Uterus (tissue), 4 donors: ENCODE results near the gene KLHL40. TPM values are rescaled to one million over a fixed set of nuclear protein-coding genes. Genes with fewer than 3 reads are reported as not detected.

Source experiments
- DNase-seq, 2 donors: peaks; one replicate each; pipeline ENCODE4 v3.0.0-alpha.2; 2019 to 2020
- H3K27ac ChIP-seq, 2 donors: fragments of 200-600 bp; sonication (generic); 1 replicate in 1 of 2; 2 replicates in 1 of 2; pipeline ENCODE4 v1.5.1; 2016 to 2018
- H3K27me3 ChIP-seq, 2 donors: fragments of 200-600 bp; sonication (generic); one replicate each; pipeline ENCODE4 v1.5.1; 2018 to 2019; ENCODE audit warnings: control low read depth in 1 of 2
- H3K36me3 ChIP-seq, 2 donors: fragments of 200-600 bp; sonication (generic); one replicate each; pipeline ENCODE4 v1.5.1; 2019; ENCODE audit warnings: control low read depth in 1 of 2
- H3K4me1 ChIP-seq, 2 donors: fragments of 200-600 bp; sonication (generic); one replicate each; pipeline ENCODE4 v1.5.1; 2018 to 2019; ENCODE audit warnings: control low read depth in 1 of 2
- H3K4me3 ChIP-seq, 2 donors: fragments of 200-600 bp; sonication (generic); 1 replicate in 1 of 2; 2 replicates in 1 of 2; pipeline ENCODE4 v1.5.1; 2018 to 2019; ENCODE audit warnings: mild to moderate bottlenecking in 1 of 2
- H3K9me3 ChIP-seq, 2 donors: fragments of 200-600 bp; sonication (generic); one replicate each; pipeline ENCODE4 v1.5.1; 2019; ENCODE audit warnings: control low read depth in 1 of 2
- POLR2A ChIP-seq, 2 donors: fragments of 450-650 bp; IDR thresholded peaks; one replicate each; pipeline ENCODE4 v1.6.1; 2016; ENCODE audit warnings: antibody characterized with exemption in 2 of 2, mild to moderate bottlenecking in 1 of 2, moderate library complexity in 1 of 2
- intact Hi-C: fragments of 100-400 bp; cut with DNase I; formaldehyde crosslinking; loops from one replicate; pipeline ENCODE4 v1.15.1; 2023; ENCODE audit warnings: low total_unique reads
- total RNA-seq, 4 donors: library from RNA; depleted of rRNA in 3 of 4; stranded (reverse); fragments of >200 nt in 3 of 4; gene quantifications; one replicate each; pipeline versions ENCODE4 v1.1.0 to v1.2.4, GENCODE V29; 2014 to 2023
- TF ChIP-seq, protein P1 (sequence below), 4 experiments: fragments of 200-600 bp in 2 of 4; fragments of 450-650 bp in 2 of 4; sonication (generic) in 2 of 4; IDR thresholded peaks; one replicate each; pipeline ENCODE4 v1.5.1; 2016 to 2019; ENCODE audit warnings: antibody characterized with exemption in 4 of 4, mild to moderate bottlenecking in 2 of 4, moderate library complexity in 1 of 4
- donor health status: DM: yes; HTN: yes; CAD: no.

Gene KLHL40
- total RNA-seq, 4 donors from 2014 or later, result not detected

DNA sequence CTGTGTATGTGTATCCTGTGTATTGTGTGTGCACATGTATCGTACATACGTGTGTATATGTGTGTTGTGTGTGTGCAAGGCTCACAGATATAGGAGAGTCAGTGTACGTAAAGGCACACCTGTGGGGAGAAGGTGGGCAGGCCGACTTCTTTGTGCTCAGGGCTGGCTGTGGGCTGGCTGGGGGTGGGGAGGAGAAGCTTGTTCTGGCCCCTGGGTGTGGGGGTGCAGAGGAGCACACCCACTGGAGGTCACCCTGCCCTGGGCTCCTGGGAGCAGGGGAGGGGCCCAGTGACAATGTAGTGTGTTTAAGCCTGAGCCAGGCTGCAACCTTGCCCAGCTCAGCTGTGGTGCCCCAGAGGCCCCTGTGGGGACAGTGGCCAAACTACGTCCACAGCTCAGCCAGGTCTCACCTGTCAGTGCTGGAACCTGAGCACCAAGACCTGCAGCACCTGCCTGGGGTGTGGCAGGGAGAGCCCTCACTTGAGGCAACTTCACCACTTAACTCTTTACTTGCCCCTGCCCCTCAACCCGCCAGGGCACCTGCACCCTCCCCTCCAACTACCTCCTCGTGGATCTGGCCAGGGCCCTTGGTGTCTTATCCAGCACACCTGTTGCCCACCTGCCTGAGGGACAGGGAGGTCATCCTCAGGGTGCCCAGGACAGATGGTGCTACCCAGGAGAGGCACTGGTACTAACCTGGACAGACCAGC, 19.9 kb downstream of the KLHL40 start:
- no peak for DNase-seq
- no peak overlapping the region for H3K4me3 ChIP-seq
- TF ChIP-seq, protein P1, sequence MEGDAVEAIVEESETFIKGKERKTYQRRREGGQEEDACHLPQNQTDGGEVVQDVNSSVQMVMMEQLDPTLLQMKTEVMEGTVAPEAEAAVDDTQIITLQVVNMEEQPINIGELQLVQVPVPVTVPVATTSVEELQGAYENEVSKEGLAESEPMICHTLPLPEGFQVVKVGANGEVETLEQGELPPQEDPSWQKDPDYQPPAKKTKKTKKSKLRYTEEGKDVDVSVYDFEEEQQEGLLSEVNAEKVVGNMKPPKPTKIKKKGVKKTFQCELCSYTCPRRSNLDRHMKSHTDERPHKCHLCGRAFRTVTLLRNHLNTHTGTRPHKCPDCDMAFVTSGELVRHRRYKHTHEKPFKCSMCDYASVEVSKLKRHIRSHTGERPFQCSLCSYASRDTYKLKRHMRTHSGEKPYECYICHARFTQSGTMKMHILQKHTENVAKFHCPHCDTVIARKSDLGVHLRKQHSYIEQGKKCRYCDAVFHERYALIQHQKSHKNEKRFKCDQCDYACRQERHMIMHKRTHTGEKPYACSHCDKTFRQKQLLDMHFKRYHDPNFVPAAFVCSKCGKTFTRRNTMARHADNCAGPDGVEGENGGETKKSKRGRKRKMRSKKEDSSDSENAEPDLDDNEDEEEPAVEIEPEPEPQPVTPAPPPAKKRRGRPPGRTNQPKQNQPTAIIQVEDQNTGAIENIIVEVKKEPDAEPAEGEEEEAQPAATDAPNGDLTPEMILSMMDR (IDR thresholded peaks at IDR 0.05), result no peak
- TF ChIP-seq POLR2A (IDR thresholded peaks at IDR 0.05), result no peak
- no peak overlapping the region for H3K27ac ChIP-seq
- H3K9me3 ChIP-seq, result no peaks in the 10 kb centered on the region
- no peaks in the 10 kb centered on the region for H3K27me3 ChIP-seq
- no peaks in the 10 kb centered on the region for H3K4me1 ChIP-seq
- no peaks in the 10 kb centered on the region for H3K36me3 ChIP-seq
- intact Hi-C loops, result no loop called here

DNA sequence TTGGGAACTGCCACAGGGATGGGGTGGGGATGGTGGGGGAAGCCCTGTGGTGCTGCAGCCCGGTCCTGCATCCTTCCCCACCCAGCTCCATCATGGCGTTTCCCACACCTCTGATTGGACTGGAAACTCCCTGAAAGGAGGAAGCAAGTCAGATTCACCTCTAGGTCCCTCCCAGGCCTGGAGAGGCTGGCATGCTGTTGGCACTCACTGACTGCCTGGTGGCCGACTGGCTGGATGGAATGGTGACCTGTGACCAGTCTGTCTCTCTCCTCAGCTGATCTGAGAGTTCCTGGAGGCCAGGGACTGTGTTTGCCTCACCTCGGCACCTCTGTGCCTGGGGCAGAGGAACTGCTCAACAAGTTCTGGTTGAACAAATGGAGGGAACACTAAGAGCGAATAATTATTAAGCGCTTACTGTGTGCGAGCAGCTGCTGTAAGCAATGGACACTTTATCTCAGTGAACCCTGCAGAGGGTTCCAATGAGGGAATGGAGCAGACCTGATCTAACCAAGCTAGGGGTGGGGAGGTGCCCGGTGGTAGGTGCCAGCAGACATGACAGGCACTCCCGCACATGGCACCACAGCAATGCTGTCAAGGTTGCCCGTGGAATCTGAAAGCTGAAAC, 20.7 kb downstream of the KLHL40 start:
- H3K27me3 ChIP-seq, result no peaks in the 10 kb centered on the region
- no peak overlapping the region for H3K27ac ChIP-seq
- intact Hi-C loops, result no loop called here
- H3K36me3 ChIP-seq, result no peaks in the 10 kb centered on the region
- no peaks in the 10 kb centered on the region for H3K9me3 ChIP-seq
- no peak overlapping the region for H3K4me3 ChIP-seq
- DNase-seq, result no peak
- H3K4me1 ChIP-seq, result no peaks in the 10 kb centered on the region
- no peak for TF ChIP-seq POLR2A (IDR thresholded peaks at IDR 0.05)
- TF ChIP-seq, protein P1 (IDR thresholded peaks at IDR 0.05), result no peak

DNA sequence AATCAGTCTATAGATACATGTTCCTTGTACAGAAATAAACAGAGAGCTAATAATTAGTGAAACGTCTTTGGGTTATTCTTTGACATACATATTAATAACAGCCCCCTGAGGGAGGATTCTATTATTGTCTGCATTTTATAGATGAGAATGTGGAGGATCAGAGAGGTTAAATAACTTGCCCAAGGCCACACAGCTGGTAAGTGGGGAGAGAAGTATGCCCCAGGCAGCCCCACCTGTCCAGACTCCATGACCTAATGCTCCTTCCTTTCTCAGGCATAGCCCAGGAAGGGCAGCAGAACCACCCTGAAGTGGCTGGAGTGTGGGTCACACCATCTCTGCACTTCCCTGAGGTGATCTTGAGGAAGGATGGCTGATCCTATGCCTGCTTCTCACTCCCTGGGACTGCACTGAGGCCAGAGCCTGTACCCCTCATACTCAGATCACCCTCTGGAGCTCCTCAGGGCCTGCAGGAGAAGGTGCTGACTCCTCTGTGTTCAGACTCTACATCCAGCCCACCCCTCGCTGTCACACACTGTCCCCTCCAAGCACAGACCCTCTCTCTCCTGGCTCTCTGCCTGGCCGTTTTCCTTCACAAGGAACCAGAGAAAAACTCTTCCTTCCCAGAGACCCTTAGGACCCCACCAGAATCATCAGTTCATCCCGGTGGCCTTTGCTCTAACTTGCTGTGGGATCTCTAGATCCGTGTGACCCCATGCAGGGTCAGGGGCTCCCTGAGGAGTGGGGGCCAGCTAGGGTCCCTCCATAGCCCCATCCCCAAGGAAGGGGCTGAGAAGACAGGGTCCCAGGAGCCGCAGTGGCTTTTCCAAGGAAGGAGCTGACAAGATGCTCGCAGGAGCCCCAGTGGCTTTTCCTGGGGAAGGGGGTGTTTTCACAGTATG, 21.6 kb downstream of the KLHL40 start:
- no peak for DNase-seq
- intact Hi-C loops, result no loop called here
- Histone ChIP-seq H3K4me1 (no peaks in the 10 kb centered on the region), H3K4me3 (no peak overlapping the region), H3K27me3 (no peaks in the 10 kb centered on the region), H3K36me3 (no peaks in the 10 kb centered on the region), H3K9me3 (no peaks in the 10 kb centered on the region), H3K27ac (no peak overlapping the region)
- TF ChIP-seq POLR2A (IDR thresholded peaks at IDR 0.05), result no peak
- TF ChIP-seq, protein P1 (IDR thresholded peaks at IDR 0.05), result no peak

DNA sequence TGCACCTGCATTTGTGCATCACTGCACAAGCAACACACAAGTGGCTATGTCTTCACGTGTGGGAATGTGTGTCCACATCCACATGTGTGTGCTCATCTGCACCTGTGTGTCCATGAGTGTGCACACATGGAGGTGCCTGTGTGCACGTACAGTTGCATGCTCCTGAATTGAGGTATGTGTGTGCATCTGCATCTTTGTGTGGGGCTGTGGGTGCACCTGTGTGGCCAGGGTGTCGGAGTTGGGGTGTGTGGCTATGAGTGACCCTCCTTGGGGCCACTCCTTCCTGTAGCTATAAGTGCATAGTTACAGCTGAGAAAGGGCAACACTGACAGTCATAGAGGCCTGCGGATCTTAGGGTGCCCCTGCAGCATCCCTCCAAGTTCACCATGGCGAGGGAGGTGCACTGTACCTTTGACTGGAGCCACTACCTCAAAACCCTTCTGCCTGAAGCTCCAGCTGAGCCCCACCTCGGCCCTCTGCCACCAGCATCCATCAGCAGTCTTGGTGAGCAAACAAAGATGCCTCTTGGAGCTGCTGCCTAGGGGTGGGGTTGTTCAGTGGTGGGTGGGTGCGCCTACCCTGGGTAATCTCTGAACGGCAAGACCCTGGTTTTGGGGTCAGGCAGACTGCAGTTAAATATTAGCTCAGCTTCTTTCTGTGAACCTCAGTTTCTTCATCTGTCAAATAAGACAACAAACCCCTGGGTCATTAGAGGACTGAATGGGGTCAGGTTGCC, 22.5 kb downstream of the KLHL40 start:
- Histone ChIP-seq H3K36me3 (no peaks in the 10 kb centered on the region), H3K9me3 (no peaks in the 10 kb centered on the region), H3K4me3 (no peak overlapping the region), H3K4me1 (no peaks in the 10 kb centered on the region), H3K27me3 (no peaks in the 10 kb centered on the region), H3K27ac (no peak overlapping the region)
- TF ChIP-seq POLR2A (IDR thresholded peaks at IDR 0.05), result no peak
- TF ChIP-seq, protein P1 (IDR thresholded peaks at IDR 0.05), result no peak
- DNase-seq, result peak in 1 of 2 donors; percentile 3
- intact Hi-C loops, result no loop called here
